Measurements from ENCODE around the gene PARD3B. TPM values are rescaled to one million over a fixed set of nuclear protein-coding genes. Genes with fewer than 3 reads are reported as not detected.

Gene PARD3B
- total and polyA plus RNA-seq, 7 donors, result 0.42 to 6.0 (median 4.8) TPM

DNA sequence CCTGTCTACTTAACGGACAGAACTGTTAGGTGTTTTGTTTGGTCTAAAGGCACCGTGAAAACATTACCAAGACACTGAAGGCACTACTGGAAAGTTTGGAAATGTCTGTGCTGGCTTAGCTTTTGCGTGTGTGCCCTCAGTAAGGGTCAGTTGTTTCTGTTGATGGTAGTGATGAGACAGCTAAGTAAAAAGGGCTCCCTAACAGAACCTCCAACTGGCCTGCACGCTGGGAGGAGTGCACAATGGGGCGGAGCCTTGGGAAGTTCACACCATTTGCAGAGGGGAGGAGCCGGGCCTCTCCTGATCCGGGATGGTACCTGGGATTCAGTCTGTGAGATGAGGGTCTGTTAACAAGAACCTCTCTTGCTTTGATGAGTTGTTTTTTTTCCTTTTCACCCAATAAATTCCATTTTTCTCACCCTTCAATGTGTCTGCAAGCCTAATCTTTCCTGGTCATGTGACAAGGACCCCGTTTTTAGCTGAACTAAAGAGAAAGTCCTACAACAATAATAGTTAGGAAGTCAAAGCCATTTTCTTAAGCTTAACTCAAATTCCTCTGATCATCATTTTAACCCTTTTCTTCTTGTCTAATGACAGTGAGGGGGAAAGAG, 368.7 kb downstream of the PARD3B start:
- DNase-seq, result no peak

DNA sequence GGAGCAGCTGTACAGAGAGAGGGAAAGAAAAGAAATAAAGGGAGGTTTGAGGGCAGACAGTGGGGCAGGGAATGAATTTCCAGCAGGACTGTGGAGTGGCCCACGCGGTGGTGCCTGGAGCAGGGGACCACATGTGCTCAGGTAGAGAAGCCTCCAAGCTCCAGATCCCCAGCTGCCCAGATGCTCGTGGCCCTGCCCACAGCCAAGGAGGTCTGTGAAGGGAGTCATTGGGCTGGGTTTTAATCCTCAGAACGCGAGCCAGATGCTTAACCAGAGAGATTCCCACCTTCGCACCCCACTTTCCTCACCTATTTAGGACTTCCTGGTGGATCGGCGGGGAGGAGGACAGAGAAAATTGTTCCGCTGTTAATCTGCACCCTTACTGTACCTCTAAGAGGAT, 369.4 kb downstream of the PARD3B start:
- 87 to 93% (median 88%) methylated on average over 9 of the region's 9 CpGs for WGBS, 3 donors
- Histone ChIP-seq H3K36me3 (ENCODE audit: insufficient read depth in 1 of 2, low read depth in 1 of 2) (no peaks in the 10 kb centered on the region), H3K4me3 (no peak overlapping the region), H3K4me1 (no peaks in the 10 kb centered on the region), H3K9me3 (no peaks in the 10 kb centered on the region), H3K27ac (no peak overlapping the region), H3K27me3 (ENCODE audit: insufficient read depth in 3 of 3, low read length in 2 of 3) (no peaks in the 10 kb centered on the region)
- DNase-seq (no peak), ATAC-seq (no peak)
- intact Hi-C loops (cut with DNase I), result no loop called here
- no peak for TF ChIP-seq CTCF (IDR thresholded peaks at IDR 0.05)

More for the DNA sequence above, 368.7 kb downstream of the PARD3B start:
- WGBS, 3 donors, result 87 to 91% (median 91%) methylated on average over 8 of the region's 8 CpGs
- Histone ChIP-seq H3K4me1 (no peaks in the 10 kb centered on the region), H3K9me3 (no peaks in the 10 kb centered on the region), H3K27me3 (ENCODE audit: insufficient read depth in 3 of 3, low read length in 2 of 3) (no peaks in the 10 kb centered on the region), H3K27ac (no peak overlapping the region), H3K4me3 (no peak overlapping the region), H3K36me3 (ENCODE audit: insufficient read depth in 1 of 2, low read depth in 1 of 2) (no peaks in the 10 kb centered on the region)
- no peak for TF ChIP-seq CTCF (IDR thresholded peaks at IDR 0.05)
- intact Hi-C loops (cut with DNase I), result no loop called here
- no peak for ATAC-seq

GRCh38 chr2:204917089-204917701, 371.9 kb downstream of the PARD3B start:
- H3K4me3 ChIP-seq, result no peak overlapping the region
- no peaks in the 10 kb centered on the region for H3K27me3 ChIP-seq (ENCODE audit: insufficient read depth in 3 of 3, low read length in 2 of 3)
- TF ChIP-seq CTCF (IDR thresholded peaks at IDR 0.05), result no peak
- H3K9me3 ChIP-seq, result no peaks in the 10 kb centered on the region
- WGBS, 3 donors, result 67 to 93% (median 72%) methylated on average over 2 of the region's 2 CpGs
- intact Hi-C loops (cut with DNase I), result no loop called here
- H3K27ac ChIP-seq, result no peak overlapping the region
- ATAC-seq (no peak), DNase-seq (no peak)
- H3K36me3 ChIP-seq (ENCODE audit: insufficient read depth in 1 of 2, low read depth in 1 of 2), result no peaks in the 10 kb centered on the region
- no peaks in the 10 kb centered on the region for H3K4me1 ChIP-seq

- H3K4me3 ChIP-seq, result no peak overlapping the region
- intact Hi-C loops (cut with DNase I), result no loop called here
- no peaks in the 10 kb centered on the region for H3K9me3 ChIP-seq
- no peaks in the 10 kb centered on the region for H3K36me3 ChIP-seq (ENCODE audit: insufficient read depth in 1 of 2, low read depth in 1 of 2)
- 76 to 92% (median 87%) methylated on average over 2 of the region's 2 CpGs for WGBS, 3 donors
- TF ChIP-seq CTCF (IDR thresholded peaks at IDR 0.05), result no peak
- DNase-seq (no peak), ATAC-seq (no peak)
- H3K27ac ChIP-seq, result no peak overlapping the region
- H3K27me3 ChIP-seq (ENCODE audit: insufficient read depth in 3 of 3, low read length in 2 of 3), result no peaks in the 10 kb centered on the region
- no peaks in the 10 kb centered on the region for H3K4me1 ChIP-seq
Measured at GRCh38 chr2:204920776-204921175, 375.5 kb downstream of the PARD3B start.

- Histone ChIP-seq H3K4me3 (no peak overlapping the region), H3K36me3 (ENCODE audit: insufficient read depth in 1 of 2, low read depth in 1 of 2) (no peaks in the 10 kb centered on the region), H3K9me3 (no peaks in the 10 kb centered on the region), H3K27me3 (ENCODE audit: insufficient read depth in 3 of 3, low read length in 2 of 3) (no peaks in the 10 kb centered on the region), H3K27ac (no peak overlapping the region), H3K4me1 (no peaks in the 10 kb centered on the region)
- DNase-seq (no peak), ATAC-seq (no peak)
- intact Hi-C loops (cut with DNase I), result no loop called here
- TF ChIP-seq CTCF (IDR thresholded peaks at IDR 0.05), result no peak
Measured at GRCh38 chr2:204923957-204924356, 378.7 kb downstream of the PARD3B start.
